ENCODE results near the gene MED12L.
"Not testable (repeated sequence)": the region's sequence is repeated elsewhere in the genome, so short reads cannot be mapped to it uniquely, and the experiment has no call there.

The MED12L gene

GRCh38 chr3:151224268-151224866, 138.9 kb downstream of the MED12L start:
- H3K4me1 ChIP-seq (ENCODE audit: control insufficient read depth, insufficient read depth, low read length, poor library complexity, severe bottlenecking), result no peaks in the 10 kb centered on the region
- H3K36me3 ChIP-seq (ENCODE audit: control insufficient read depth, insufficient read depth, low read length), result no peaks in the 10 kb centered on the region
- H3K9me3 ChIP-seq (ENCODE audit: control insufficient read depth, low read length), result no peaks in the 10 kb centered on the region
- no peak overlapping the region for H3K4me3 ChIP-seq (ENCODE audit: insufficient read depth, low read depth, low read length, poor library complexity, severe bottlenecking)
- H3K27me3 ChIP-seq (replicated peaks; ENCODE audit: control insufficient read depth, insufficient read depth, low read length, poor library complexity, severe bottlenecking), result no peaks in the 10 kb centered on the region
- no peak for DNase-seq
- no peak overlapping the region for H3K27ac ChIP-seq (ENCODE audit: insufficient read depth, low read length, poor library complexity, severe bottlenecking)

GRCh38 chr3:151225040-151225975, 139.8 kb downstream of the MED12L start:
- Histone ChIP-seq H3K4me3 (ENCODE audit: insufficient read depth, low read depth, low read length, poor library complexity, severe bottlenecking) (no peak overlapping the region), H3K27me3 (replicated peaks; ENCODE audit: control insufficient read depth, insufficient read depth, low read length, poor library complexity, severe bottlenecking) (no peaks in the 10 kb centered on the region), H3K9me3 (ENCODE audit: control insufficient read depth, low read length) (no peaks in the 10 kb centered on the region), H3K4me1 (ENCODE audit: control insufficient read depth, insufficient read depth, low read length, poor library complexity, severe bottlenecking) (no peaks in the 10 kb centered on the region), H3K27ac (ENCODE audit: insufficient read depth, low read length, poor library complexity, severe bottlenecking) (peak overlapping the region; percentile 39), H3K36me3 (ENCODE audit: control insufficient read depth, insufficient read depth, low read length) (no peaks in the 10 kb centered on the region)
- DNase-seq, result no peak

- Histone ChIP-seq H3K27me3 (replicated peaks; ENCODE audit: control insufficient read depth, insufficient read depth, low read length, poor library complexity, severe bottlenecking) (no peaks in the 10 kb centered on the region), H3K4me3 (ENCODE audit: insufficient read depth, low read depth, low read length, poor library complexity, severe bottlenecking) (no peak overlapping the region), H3K27ac (ENCODE audit: insufficient read depth, low read length, poor library complexity, severe bottlenecking) (peak overlapping the region; percentile 39), H3K4me1 (ENCODE audit: control insufficient read depth, insufficient read depth, low read length, poor library complexity, severe bottlenecking) (no peaks in the 10 kb centered on the region), H3K9me3 (ENCODE audit: control insufficient read depth, low read length) (no peaks in the 10 kb centered on the region), H3K36me3 (ENCODE audit: control insufficient read depth, insufficient read depth, low read length) (no peaks in the 10 kb centered on the region)
- DNase-seq, result no peak
These were observed 140.7 kb downstream of the MED12L start for GRCh38 chr3:151226088-151226563.

- H3K9me3 ChIP-seq (ENCODE audit: control insufficient read depth, low read length), result no peaks in the 10 kb centered on the region
- H3K4me1 ChIP-seq (ENCODE audit: control insufficient read depth, insufficient read depth, low read length, poor library complexity, severe bottlenecking), result no peaks in the 10 kb centered on the region
- H3K27ac ChIP-seq (ENCODE audit: insufficient read depth, low read length, poor library complexity, severe bottlenecking), result no peak overlapping the region
- no peak for DNase-seq
- no peaks in the 10 kb centered on the region for H3K27me3 ChIP-seq (replicated peaks; ENCODE audit: control insufficient read depth, insufficient read depth, low read length, poor library complexity, severe bottlenecking)
- H3K36me3 ChIP-seq (ENCODE audit: control insufficient read depth, insufficient read depth, low read length), result no peaks in the 10 kb centered on the region
- no peak overlapping the region for H3K4me3 ChIP-seq (ENCODE audit: insufficient read depth, low read depth, low read length, poor library complexity, severe bottlenecking)
These were observed 141.4 kb downstream of the MED12L start for GRCh38 chr3:151226825-151227224.

- H3K27ac ChIP-seq (ENCODE audit: insufficient read depth, low read length, poor library complexity, severe bottlenecking), result no peak overlapping the region
- no peaks in the 10 kb centered on the region for H3K4me1 ChIP-seq (ENCODE audit: control insufficient read depth, insufficient read depth, low read length, poor library complexity, severe bottlenecking)
- H3K36me3 ChIP-seq (ENCODE audit: control insufficient read depth, insufficient read depth, low read length), result no peaks in the 10 kb centered on the region
- H3K9me3 ChIP-seq (ENCODE audit: control insufficient read depth, low read length), result no peaks in the 10 kb centered on the region
- DNase-seq, result no peak
- no peak overlapping the region for H3K4me3 ChIP-seq (ENCODE audit: insufficient read depth, low read depth, low read length, poor library complexity, severe bottlenecking)
- no peaks in the 10 kb centered on the region for H3K27me3 ChIP-seq (replicated peaks; ENCODE audit: control insufficient read depth, insufficient read depth, low read length, poor library complexity, severe bottlenecking)
These were observed 141.9 kb downstream of the MED12L start for GRCh38 chr3:151227266-151227806.

GRCh38 chr3:151227807-151228665, 142.6 kb downstream of the MED12L start:
- no peaks in the 10 kb centered on the region for H3K27me3 ChIP-seq (replicated peaks; ENCODE audit: control insufficient read depth, insufficient read depth, low read length, poor library complexity, severe bottlenecking)
- H3K27ac ChIP-seq (ENCODE audit: insufficient read depth, low read length, poor library complexity, severe bottlenecking), result no peak overlapping the region
- H3K9me3 ChIP-seq (ENCODE audit: control insufficient read depth, low read length), result no peaks in the 10 kb centered on the region
- no peaks in the 10 kb centered on the region for H3K4me1 ChIP-seq (ENCODE audit: control insufficient read depth, insufficient read depth, low read length, poor library complexity, severe bottlenecking)
- H3K4me3 ChIP-seq (ENCODE audit: insufficient read depth, low read depth, low read length, poor library complexity, severe bottlenecking), result no peak overlapping the region
- H3K36me3 ChIP-seq (ENCODE audit: control insufficient read depth, insufficient read depth, low read length), result no peaks in the 10 kb centered on the region
- peak; percentile 43 to 62 (median 48) for DNase-seq

- no peak for DNase-seq
- Histone ChIP-seq H3K36me3 (ENCODE audit: control insufficient read depth, insufficient read depth, low read length) (no peaks in the 10 kb centered on the region), H3K4me3 (ENCODE audit: insufficient read depth, low read depth, low read length, poor library complexity, severe bottlenecking) (no peak overlapping the region), H3K27ac (ENCODE audit: insufficient read depth, low read length, poor library complexity, severe bottlenecking) (no peak overlapping the region), H3K9me3 (ENCODE audit: control insufficient read depth, low read length) (no peaks in the 10 kb centered on the region), H3K4me1 (ENCODE audit: control insufficient read depth, insufficient read depth, low read length, poor library complexity, severe bottlenecking) (no peaks in the 10 kb centered on the region), H3K27me3 (replicated peaks; ENCODE audit: control insufficient read depth, insufficient read depth, low read length, poor library complexity, severe bottlenecking) (no peaks in the 10 kb centered on the region)
These were observed 143.2 kb downstream of the MED12L start for GRCh38 chr3:151228666-151229040.

GRCh38 chr3:151230646-151231045, 145.2 kb downstream of the MED12L start:
- no peak overlapping the region for H3K27ac ChIP-seq (ENCODE audit: insufficient read depth, low read length, poor library complexity, severe bottlenecking)
- H3K9me3 ChIP-seq (ENCODE audit: control insufficient read depth, low read length), result no peaks in the 10 kb centered on the region
- no peaks in the 10 kb centered on the region for H3K27me3 ChIP-seq (replicated peaks; ENCODE audit: control insufficient read depth, insufficient read depth, low read length, poor library complexity, severe bottlenecking)
- no peaks in the 10 kb centered on the region for H3K4me1 ChIP-seq (ENCODE audit: control insufficient read depth, insufficient read depth, low read length, poor library complexity, severe bottlenecking)
- H3K36me3 ChIP-seq (ENCODE audit: control insufficient read depth, insufficient read depth, low read length), result no peaks in the 10 kb centered on the region
- no peak for DNase-seq
- H3K4me3 ChIP-seq (ENCODE audit: insufficient read depth, low read depth, low read length, poor library complexity, severe bottlenecking), result no peak overlapping the region

- H3K4me1 ChIP-seq (ENCODE audit: control insufficient read depth, insufficient read depth, low read length, poor library complexity, severe bottlenecking); H3K27me3 ChIP-seq (replicated peaks; ENCODE audit: control insufficient read depth, insufficient read depth, low read length, poor library complexity, severe bottlenecking); H3K9me3 ChIP-seq (ENCODE audit: control insufficient read depth, low read length); H3K36me3 ChIP-seq (ENCODE audit: control insufficient read depth, insufficient read depth, low read length); H3K4me3 ChIP-seq (ENCODE audit: insufficient read depth, low read depth, low read length, poor library complexity, severe bottlenecking); DNase-seq; H3K27ac ChIP-seq (ENCODE audit: insufficient read depth, low read length, poor library complexity, severe bottlenecking): not testable (repeated sequence)
These were observed 146.9 kb downstream of the MED12L start for GRCh38 chr3:151232403-151232802.
